HG03432 (cell line): ENCODE measurements around the gene ADAMTS9.

Source experiments
- ATAC-seq: cut with Tn5 transposase; IDR thresholded peaks from one replicate; pipeline ENCODE4 v1.9.1; 2021; ENCODE audit warnings: mild to moderate bottlenecking, moderate library complexity; ENCODE audit not compliant: unreplicated experiment

Gene ADAMTS9

GRCh38 chr3:64687781-64688604 is at the start of gene ADAMTS9:
ADAMTS9 (minus strand) TSS chr3:64688000; CDS start chr3:64687657, 343 bp downstream.
- no peak for ATAC-seq

- ATAC-seq = no peak
Measured at GRCh38 chr3:64732576-64732975, 44.8 kb upstream of the ADAMTS9 start.

- ATAC-seq = no peak
Measured at GRCh38 chr3:64730681-64731080, 42.9 kb upstream of the ADAMTS9 start.

DNA sequence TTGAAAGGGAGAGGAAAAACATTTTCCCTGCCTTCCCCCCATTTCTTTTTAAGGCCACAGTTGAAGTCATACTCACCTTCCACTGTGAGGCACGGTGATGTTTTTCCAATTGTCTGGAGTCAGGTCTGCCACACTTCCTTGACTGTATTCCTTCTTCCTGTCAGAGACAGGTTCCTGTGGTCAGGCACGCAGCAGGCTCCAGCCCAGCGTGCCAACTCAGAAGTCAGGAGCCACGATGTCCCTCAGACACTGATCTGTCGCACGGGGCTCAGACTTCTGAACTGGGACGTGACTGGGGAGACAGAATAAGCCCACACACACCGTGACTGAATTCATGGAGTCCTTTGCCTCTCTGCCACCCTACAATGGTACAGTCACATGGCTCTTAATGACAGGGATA is 41.2 kb upstream of the ADAMTS9 start:
- no peak for ATAC-seq

GRCh38 chr3:64728428-64728827 is 40.6 kb upstream of the ADAMTS9 start:
- no peak for ATAC-seq

DNA sequence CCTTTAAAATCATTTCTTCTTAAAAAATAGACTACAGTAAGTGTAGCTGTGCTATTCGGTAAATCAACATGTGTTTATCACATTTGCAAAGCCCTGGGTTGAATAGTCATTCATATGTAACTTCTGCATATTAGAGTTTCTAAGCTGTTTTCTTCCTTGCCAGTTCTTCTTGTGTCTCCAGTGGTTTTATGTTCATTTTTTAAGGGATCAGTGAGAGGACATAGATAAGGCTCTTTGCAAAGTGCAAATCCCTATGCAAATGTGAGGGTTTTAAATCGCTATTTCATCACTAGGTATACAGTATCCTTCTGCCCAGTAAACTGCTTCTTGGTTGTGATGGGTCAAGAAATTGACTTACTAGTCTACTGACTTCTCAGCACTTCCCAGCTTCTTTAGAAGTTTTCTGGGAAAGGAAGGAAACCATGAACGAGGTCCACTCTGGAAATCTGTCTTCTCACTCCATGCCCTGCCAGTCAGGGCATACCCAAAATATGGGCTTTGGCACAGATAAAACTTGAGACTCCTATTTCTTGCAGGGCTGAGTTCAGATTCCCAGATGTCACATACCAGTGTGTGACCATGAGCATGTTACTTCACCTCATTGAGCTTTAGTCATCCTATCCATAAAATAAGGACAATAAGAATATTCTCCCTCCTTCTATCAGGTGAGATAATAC is 38.8 kb upstream of the ADAMTS9 start:
- no peak for ATAC-seq

DNA sequence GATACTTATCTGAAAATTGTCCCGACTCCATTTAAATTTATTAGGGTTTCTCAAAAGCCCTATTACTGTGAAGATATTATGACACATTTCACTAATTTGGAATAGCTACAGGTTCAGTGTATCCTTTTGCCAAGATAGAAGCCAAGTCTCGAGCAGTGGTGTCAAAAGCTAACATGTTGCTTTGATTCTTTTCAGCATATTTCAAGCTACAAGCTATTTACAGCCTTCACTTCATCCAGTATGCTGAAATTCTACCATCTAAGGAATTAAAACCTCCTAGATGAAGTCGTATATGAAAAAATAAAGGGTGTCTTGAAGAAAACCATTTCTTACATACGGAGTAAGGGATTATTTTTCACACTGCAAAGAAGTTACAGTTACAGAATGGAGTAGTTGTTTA is 31.2 kb upstream of the ADAMTS9 start:
- ATAC-seq = no peak

GRCh38 chr3:64717872-64718613 is 30.2 kb upstream of the ADAMTS9 start:
- ATAC-seq = no peak

DNA sequence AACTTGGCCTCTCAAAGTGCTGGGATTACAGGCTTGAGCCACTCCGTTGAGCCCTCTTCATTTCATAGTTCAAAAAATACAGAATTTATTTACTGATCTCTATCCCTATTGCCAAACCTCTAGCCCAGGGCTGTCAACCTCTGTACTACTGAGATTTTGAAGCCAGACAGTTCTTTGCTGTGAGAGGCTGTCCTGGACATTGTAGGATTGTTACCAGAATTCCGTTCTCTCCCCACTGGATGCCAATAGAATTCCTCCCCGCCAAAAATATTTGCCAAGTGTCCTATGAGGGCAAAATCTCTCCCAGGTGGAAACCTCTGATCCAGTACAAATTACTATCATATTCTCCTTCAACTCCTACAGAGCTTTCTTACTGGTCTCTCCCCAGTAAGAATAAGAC is 29.6 kb upstream of the ADAMTS9 start:
- no peak for ATAC-seq

DNA sequence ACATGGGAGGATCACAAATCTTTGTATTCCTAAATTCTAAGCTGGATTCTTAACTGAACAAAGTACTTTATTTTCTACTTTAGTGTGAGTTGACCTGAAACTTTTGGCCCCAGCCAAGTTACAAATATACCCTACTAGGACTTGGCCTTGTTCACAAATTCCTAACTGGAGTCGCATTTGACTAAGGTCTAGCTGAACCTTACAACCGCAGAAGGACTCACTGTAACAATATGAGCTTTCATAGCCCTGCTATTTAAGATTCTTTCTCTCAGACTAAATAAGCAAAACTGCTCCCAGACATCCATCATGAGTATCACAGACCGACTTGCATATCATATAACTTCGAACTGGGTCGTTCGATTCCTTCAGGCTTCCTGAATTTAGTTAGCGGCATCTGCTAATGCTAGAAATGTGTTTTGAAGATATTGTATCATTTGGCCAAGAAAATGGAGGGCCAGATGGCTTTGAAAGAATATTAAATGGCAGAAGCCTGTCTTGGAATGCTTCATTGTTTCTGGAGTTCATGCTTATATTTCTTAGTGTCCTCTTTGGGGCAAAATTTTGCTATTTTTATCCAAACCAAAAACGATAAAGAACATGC is 28.4 kb upstream of the ADAMTS9 start:
- ATAC-seq = no peak

DNA sequence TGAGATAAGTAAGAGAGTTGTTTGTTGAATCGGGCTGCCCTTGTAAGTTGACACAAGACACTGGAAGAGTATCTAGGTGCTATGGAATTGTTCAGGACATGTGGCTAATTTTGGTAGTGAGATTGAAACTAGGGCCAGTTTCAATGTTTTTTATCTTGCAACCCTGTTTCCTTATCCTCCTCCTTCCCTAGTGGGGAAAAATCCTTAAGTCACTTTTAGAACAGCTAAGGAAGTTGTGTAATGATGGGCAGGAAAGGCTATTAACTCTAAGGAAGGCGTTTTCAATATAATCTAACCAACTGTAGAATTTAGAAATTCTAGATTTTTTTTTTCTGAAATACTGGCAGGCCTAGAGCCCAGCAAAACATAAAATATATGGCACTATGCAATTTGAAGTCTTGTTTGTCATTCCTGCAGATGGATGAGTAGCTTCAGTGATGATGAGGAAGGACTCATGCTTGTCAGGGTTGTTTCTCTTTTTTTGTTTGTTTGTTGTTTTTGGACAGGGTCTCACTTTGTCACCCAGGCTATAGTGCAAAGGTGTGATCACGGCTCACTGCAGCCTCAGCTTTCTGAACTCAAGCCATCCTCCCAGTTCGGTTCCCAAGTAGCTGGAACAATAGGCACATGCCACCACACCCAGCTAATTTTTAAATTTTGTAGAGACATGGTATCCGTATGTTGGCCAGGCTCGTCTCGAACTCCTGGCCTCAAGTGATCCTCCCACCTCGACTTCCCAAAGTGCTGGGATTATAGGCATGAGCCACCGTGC is 27.6 kb upstream of the ADAMTS9 start:
- no peak for ATAC-seq

GRCh38 chr3:64708456-64708855 is 20.7 kb upstream of the ADAMTS9 start:
- ATAC-seq = no peak

DNA sequence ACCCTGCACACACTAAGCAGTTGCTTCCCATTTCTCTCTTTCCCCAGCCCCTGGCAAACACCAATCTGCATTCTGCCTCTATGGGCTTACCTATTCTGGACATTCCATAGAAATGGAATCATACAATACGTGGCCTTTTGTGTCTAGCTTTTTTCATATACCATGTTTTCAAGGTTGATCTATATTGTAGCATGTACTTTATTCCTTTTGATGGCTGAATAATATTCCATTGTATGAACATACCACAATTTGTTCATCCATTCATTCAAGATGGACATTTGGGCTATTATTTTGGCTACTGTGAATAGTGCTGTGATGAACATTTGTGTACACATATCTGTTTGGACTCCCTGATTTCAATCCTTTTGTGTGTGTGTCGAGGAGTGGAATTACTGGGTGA is 18.1 kb upstream of the ADAMTS9 start:
- ATAC-seq = no peak

DNA sequence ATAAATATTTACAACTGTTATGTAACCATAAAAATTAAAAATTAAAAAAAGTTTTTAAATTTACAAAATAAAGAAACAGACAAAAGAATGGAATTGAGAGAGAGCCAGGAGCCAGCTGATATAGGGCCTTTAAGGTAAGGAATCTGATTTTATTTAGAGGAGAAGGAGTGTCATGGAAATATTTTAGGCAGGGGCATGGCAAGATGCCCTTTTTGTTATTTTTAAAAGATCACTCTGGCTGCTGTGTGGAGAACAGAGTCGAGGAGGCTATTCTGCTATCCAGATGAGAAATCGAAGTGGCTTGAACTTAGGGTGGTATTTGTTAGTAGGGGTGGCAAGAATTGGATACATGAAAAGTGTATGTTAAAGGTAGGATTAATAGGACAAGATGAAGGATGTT is 9.1 kb upstream of the ADAMTS9 start:
- no peak for ATAC-seq

- no peak for ATAC-seq
Measured at GRCh38 chr3:64694114-64694513, 6.3 kb upstream of the ADAMTS9 start.

- ATAC-seq = no peak
Measured at GRCh38 chr3:64693031-64693430, 5.2 kb upstream of the ADAMTS9 start.

DNA sequence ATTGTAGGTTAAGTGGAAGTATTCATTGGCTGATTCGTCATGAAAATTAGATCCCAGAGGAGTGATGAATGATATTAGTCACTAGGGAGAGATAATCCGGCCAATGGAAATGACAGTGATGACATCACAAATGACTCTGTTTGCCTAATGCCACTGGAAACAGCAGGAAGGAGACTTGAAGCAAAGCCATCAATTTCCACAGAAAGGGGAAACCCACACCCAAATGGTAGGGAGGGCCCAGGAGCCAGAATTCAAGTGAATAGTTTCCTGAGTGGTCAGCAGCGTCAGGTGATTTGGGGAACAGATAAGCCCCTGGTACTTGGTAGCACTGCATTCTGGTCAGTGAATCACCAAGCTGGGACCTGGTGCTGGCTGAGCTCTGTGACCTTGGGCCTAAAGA is 3.3 kb upstream of the ADAMTS9 start:
- ATAC-seq = no peak

DNA sequence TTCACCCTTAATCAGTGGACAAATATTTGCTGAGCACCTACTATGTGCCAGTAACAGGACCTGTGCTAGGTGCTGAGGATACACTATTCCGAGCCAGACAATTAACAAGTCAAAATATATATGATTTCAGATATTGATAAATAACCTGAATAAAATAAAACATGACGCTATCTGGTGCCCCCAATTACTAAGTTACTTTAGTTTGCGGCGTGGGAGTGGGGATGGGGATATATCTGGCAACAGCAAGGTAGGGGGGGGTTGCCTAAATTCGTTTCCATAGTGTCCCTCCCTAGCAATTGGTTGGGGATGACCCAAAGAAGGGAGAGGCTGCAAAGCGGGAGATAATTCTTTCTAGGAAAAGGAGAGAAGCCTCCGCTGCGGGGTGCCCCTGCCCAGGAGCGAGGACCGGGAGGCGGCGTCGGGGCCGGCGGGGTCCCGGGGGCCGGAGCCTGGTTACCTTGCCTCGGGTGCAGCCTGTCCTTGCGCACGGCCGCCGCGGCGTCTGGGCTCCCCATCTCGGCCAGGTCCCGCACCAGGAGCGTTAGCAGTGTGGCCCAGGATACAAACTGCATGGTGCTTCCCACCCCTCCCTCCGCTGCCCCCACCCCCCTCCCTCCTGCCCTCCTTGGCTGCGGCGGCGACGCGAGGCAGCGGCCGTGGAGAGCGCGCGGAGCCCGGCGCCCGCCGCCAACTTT is 567 bp downstream of the ADAMTS9 start:
- ATAC-seq = no peak

DNA sequence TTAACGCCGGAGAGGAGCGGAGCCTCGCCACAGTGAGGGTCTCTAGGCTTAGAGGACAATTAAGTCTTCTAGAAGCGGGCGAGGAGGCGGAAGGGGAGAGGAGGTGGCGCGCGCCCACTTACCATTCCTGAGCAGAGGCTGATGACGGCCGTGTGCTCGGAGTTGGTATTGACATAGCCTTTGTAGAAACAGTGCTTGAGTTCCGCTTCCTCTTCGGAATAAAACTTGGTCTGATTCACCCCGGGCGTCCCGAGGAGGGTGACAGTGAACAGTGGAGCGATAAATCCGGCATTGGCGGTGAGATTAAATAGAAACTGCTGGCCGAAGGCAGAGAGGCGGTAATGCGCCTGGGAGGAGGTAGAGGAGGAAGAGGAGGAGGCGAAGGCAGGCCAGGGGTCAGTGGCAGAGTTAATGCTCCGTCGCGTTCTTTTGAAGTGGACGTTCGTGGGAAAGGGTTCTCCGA is 1.3 kb downstream of the ADAMTS9 start:
- no peak for ATAC-seq
